ENCODE measurements around the gene CCL18.
"Not testable (repeated sequence)": the region's sequence is repeated elsewhere in the genome, so short reads cannot be mapped to it uniquely, and the experiment has no call there.

Gene CCL18, protein sequence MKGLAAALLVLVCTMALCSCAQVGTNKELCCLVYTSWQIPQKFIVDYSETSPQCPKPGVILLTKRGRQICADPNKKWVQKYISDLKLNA

DNA sequence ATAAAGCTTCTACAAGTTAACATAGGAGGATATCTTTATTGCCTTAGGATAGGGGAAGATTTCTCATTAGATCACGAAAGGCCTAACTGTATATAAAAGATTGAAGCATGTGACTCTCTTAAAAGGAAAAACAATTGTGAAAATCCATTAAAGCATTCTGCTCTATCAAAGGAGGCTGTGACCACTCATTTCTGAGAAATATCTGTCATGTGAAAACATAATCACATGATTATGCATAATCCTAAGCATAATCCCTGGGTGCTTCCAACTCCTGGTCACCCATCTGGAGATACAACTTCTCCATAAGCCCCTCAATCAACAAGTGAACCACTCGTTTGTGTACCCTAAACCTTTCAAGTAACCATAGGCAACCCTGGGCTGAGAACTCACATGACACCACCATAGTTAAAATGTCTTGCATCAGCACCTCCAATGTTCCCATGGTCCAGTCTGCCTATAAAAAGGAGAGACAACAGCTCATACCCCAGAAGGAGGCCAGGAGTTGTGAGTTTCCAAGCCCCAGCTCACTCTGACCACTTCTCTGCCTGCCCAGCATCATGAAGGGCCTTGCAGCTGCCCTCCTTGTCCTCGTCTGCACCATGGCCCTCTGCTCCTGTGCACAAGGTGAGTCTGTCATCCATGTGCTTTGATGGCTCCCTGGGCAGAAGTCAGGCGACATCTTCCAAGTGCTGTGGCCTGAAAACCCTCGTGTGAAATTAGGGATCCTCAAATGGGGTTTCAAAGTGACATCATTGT, at the start of gene CCL18:
CCL18 (plus strand) TSS at position 487 of the 756 bp plus-strand sequence; CDS start at position 558, 71 bp downstream.
- in situ Hi-C loops (cut with HindIII; ENCODE audit: low sequenced_read_pairs) = no loop called here

DNA sequence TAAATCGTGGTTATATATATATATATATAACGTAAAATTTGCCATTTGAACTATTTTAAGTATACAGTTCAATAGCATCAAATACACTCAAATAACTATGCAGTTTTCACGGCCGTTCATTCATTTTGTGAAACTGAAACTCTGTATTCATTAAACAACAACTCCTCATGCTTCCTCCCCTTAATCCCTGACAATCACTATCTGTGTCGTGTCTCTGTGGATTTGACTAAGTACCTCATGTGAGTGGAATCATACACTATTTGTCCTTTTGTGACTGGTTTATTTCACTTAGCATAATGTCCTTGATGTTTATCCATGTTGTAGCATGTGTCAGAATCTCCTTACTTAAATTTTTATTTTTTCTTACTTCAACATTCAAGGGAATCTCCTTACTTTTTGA, 49.1 kb upstream of the CCL18 start:
- in situ Hi-C loops (cut with HindIII; ENCODE audit: low sequenced_read_pairs) = no loop called here

DNA sequence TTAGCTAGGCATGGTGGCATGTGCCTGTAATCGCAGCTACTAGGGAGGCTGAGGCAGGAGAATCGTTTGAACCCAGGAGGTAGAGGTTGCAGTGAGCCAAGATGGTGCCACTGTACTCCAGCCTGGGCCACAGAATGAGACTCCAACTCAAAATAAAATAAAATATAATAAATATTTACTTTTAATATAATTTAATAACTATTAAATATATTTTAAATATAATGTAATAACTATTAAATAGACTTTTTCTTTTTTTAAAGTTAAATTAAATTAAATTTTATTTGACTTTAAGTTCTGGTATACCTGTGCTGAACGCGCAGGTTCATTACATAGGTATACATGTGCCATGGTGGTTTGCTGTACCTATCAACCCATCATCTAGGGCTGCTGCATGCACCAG, 48.2 kb upstream of the CCL18 start:
- in situ Hi-C loops (cut with HindIII; ENCODE audit: low sequenced_read_pairs) = not testable (repeated sequence)

DNA sequence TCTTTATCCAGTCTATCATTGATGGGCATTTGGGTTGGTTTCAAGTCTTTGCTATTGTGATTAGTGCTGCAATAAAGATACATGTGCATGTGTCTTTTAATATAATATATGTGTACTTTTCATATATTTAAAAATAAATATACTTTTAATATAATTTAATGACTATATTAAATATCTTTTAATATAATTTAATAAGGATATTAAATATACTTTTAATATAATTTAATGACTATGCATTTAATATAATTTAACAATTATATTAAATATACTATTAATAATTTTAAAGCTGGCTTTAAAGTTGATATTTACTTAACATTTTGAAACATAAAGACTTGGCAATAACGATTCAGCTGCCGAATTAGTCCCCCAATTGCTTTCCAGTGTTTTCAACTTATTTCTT, 47.5 kb upstream of the CCL18 start:
- in situ Hi-C loops (cut with HindIII; ENCODE audit: low sequenced_read_pairs) = no loop called here

DNA sequence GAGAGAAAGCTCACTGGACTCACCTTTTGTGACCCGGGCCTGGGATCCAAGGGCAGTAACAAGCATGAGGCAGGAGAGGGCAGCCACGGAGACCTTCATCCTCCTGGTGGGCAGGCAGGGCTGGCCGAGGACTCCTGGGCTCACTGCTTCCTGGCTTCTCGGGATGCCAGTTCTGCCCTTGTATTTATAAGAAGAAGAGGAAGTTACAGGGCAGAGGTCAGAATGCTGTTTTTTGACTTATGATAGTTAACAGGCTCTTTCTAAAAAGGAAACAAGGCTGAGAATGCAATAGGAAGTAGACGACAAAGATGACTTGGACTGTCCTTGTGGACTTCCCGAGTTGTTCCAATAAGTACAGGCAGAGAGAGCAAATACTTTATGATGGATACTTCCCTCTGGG, 46.3 kb upstream of the CCL18 start, which contains the start of gene CCL23:
CCL23 (minus strand) TSS at position 174 of the 400 bp plus-strand sequence; CDS start at position 99, 75 bp downstream.
- in situ Hi-C loops (cut with HindIII; ENCODE audit: low sequenced_read_pairs) = no loop called here

DNA sequence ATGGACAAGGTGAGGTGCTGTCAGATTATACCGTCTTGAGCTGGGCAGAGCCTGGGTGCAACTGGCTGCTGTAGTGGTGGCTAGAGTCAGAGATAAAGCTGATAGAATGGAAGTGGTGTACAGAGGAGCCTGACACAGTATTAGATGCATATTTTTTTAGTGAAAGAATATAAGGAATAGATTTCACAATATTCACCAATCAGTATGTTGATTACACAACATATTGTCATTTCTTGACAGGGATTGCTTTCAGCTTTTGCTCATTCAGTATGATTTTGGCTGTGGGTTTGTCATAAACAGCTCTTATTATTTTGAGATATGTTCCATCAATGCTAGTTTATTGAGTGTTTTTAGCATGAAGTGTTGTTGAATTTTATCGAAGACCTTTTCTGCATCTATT, 44.6 kb upstream of the CCL18 start:
- in situ Hi-C loops (cut with HindIII; ENCODE audit: low sequenced_read_pairs) = no loop called here

DNA sequence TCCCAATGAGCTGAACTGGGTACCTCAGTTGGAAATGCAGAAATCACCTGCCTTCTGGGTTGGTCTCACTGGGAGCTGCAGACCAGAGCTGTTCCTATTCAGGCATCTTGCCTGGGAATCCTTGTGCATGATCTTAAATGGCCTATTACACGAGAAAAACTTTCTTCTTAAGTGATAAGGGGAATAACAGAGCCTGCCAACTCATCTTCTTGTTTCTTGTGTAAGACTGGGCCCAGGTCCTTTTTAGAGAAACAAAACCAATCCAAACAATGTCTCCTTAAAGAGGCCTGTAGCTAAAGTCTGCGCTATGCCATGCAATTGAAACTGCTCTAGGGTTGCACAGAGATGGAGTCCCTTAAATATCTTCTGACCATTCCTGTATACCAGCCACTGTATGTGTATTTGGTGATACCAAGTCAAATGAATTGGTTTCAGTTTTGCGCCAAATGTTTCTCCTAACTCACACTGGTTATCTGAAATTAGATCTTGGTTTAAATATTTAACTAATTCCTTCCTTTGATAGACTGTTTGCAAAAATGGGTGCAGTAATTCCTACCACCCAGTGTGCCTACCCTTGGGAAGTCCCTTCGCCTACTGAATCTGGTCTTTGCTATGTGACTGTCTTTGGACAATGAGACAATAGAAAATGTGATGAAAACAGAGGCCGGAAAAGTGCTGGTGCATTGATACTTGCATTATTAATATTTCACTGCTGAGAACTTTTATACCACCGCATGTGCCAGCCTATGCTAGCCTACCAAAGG, 39.8 kb upstream of the CCL18 start:
- in situ Hi-C loops (cut with HindIII; ENCODE audit: low sequenced_read_pairs) = no loop called here

DNA sequence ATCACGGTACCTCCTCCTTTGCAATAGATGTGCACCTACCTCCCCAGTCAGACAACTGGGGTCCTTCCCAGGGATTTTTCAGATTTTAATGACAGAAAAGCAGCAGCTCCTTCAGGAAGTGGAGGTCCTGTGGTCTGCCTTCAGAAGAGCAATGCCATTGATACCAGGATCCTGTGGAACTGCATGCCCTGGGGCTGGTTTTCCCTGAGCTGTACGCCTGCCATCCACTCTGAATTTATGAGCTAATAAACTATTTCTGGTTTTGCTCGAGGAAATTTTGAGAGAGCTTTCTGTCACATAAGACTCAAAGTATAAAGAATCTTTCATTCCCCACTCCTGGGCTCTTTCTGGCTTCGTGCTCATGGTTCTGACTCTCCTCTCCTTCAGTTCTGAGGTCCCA, 36.3 kb upstream of the CCL18 start:
- in situ Hi-C loops (cut with HindIII; ENCODE audit: low sequenced_read_pairs) = no loop called here

DNA sequence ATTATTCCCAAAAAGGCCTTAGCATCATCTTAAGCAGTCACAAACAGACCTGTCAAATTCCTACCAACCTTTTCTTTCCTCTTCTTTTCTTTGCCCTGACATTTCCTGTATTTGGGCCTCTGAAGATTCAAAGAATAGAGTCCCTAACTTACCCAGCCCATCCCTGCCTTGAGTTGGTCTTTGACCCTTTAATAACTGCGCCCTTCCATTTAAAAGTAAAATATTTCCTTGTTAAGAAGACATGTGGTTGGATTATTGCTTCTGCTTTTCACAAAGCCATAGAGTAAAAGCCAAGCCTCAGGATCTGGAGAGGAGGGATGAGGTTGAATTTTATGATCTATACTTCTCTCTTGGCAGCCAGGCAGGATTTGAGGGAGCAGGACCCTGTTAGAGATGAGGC, 33.1 kb upstream of the CCL18 start:
- in situ Hi-C loops (cut with HindIII; ENCODE audit: low sequenced_read_pairs) = no loop called here

DNA sequence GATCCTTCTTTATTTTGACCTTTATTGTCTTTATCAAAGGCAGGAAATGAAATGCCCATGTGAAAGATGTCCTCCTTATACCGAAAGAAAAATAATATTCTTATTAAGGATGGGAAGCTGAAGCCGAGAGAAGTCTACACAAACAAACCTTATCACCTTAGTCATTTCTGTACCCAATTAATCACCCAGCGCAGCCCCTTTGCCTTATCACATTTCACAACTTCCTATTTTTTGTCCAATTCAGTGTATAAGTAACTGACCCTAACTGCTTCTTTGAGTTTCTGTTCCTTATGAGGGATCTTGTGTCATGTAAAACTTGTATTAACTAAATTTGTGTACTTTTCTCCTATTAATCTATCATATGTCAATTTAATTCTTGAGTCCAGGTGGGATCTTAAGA, 29.9 kb upstream of the CCL18 start:
- in situ Hi-C loops (cut with HindIII; ENCODE audit: low sequenced_read_pairs) = no loop called here

DNA sequence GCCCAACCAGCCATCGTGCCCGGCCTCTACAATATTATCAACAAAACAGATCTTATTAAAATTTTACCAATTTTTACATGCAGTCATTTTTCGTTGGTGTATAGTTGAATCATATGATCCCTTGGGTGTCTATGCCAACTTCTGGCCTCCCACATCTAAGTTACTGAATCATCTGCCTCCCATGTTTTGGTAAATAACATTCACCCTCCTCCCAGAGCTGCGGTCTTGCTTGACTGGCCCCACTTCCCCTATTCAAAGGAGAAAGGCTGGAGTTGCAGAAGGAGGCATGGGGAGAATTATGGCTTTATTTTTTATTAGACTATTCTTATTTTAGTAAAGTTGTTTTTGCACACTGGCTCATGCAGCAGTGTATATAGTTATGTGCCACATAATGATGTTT, 27.8 kb upstream of the CCL18 start:
- in situ Hi-C loops (cut with HindIII; ENCODE audit: low sequenced_read_pairs) = no loop called here

DNA sequence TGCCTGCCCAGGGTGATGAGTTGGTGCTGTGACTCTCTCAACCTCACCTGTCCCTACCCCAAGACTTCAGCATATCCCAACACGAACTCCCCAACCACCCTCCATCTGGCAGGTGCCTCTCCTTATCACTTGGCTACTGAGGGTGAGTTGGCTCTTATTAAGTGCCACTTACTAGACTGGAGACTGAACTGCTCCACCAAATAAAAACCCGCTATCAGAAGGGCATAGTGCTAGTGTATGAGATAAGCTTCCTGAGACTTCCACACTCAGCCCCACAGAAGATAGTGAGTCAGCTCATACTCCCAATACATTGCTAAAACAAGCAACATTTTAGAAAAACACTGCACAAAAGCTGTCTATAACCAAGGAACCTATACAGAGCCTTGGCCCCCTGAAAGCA, 16.0 kb upstream of the CCL18 start:
- in situ Hi-C loops (cut with HindIII; ENCODE audit: low sequenced_read_pairs) = no loop called here

DNA sequence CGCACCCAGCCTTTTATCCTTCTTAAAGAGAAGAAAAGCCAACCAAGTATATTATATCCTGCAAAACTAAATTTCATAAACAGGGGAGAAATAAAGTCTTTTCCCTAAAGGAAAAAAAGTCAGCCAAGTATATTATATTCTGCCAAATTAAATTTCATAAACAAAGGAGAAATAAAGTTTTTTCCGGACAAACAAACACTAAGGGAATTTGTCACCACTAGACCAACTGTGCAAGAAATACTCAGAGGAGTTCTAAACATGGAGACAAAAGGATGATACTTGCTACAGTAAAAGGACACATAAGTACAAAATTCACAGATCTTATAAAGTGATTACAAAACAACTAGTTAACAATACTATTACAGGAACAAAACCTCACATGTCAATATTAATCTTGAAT, 14.4 kb upstream of the CCL18 start:
- in situ Hi-C loops (cut with HindIII; ENCODE audit: low sequenced_read_pairs) = no loop called here

DNA sequence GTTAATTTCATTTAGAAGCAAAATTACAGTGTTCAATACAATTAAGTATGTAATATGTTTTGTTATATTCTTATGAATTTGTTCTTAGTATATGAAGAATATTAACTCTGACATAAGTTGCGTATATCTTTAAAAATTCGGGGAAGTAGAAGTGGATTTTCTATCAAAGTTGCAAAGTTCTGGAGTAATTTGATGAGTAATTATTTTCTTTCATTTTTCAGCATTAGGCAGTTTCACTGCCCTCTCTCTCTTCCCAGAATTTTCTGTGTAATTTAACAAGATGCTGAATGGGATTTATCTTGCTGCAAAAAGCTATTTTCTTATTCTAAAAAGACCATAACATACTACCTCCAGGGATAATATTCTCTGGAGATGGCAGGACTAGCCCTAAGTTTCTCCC, 8.9 kb upstream of the CCL18 start:
- in situ Hi-C loops (cut with HindIII; ENCODE audit: low sequenced_read_pairs) = no loop called here

DNA sequence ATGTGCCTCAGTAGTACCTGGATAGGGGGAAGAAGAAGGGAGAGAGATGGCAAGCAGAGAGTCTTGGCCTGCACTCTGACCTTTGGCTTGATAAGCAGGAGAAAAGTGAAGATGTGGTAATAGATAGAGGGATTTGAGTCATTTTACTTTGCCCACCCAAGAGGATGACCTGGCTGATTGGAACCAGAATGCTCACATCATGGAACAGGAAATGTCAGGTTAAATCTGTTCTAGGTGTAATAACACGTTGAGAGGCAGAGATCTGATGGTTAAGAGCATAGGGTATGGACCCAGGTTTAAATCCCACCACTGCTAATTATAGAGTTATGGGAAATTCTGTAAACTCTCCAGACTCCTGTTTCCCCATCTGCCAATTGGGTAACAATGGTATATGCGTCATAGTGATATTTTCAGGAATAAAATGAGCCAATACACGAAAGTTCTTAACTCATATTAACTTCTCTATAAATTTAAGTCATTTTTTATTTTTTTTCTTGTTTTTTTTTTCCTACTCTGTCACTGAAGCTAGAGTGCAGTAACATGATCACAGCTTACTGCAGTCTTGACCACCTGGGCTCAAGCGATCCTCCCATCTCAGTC, 8.1 kb upstream of the CCL18 start:
- in situ Hi-C loops (cut with HindIII; ENCODE audit: low sequenced_read_pairs) = no loop called here

DNA sequence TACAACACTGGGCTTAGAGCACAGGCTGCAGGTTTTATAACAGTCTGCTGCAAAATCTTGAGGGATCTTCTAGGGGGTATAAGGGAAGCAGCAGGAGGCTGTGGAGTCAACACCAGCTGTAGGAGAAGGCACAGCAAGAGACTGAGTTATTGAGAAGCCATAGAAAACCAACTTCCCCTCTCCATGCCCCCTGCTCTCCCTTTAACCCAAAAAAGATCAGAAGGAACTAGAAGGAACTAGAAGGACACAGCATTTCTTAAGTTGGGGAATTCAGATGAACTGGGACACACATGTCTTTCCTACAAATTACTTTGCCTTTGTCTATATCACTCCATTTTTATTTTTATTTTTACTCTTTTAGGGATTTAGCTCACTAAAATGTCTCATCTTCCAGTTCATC, 6.2 kb upstream of the CCL18 start:
- in situ Hi-C loops (cut with HindIII; ENCODE audit: low sequenced_read_pairs) = no loop called here

DNA sequence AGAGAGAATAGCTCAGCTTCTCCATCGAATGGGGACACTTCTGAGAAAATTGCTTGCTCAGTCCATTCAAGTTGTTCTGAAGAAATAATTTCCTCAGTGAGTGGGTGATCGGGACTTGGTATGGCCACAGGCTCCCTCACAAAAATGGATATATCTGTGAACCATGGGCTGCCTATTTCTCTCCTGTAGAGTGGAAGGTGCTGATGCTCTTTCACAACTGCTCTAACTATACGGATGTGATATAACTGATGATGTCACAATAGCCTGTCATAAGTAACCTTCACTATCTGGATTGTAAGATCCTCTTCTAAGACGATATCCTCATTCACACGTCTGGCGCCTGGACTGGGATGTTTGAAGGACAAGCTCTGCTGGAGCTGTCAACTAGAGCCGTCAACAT, 4.7 kb upstream of the CCL18 start:
- in situ Hi-C loops (cut with HindIII; ENCODE audit: low sequenced_read_pairs) = no loop called here

DNA sequence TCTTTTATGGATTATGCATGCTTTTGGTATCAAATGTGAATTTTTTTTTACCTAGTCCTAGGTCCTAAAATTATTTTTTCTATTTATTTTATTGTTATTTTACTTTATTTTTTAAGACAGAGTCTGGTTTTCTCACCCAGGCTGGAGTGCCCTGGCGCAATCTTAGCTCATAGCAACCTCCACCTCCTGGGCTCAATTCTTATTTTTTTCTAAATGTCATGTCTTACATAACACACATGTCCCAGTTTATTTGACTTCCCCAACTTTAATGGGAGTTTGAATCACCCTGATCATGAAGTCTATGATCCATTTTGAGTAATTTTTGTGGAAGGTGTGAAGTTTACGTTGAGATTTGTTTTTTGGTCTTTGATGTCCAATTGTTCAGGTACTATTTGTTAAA, 3.3 kb upstream of the CCL18 start:
- in situ Hi-C loops (cut with HindIII; ENCODE audit: low sequenced_read_pairs) = no loop called here

DNA sequence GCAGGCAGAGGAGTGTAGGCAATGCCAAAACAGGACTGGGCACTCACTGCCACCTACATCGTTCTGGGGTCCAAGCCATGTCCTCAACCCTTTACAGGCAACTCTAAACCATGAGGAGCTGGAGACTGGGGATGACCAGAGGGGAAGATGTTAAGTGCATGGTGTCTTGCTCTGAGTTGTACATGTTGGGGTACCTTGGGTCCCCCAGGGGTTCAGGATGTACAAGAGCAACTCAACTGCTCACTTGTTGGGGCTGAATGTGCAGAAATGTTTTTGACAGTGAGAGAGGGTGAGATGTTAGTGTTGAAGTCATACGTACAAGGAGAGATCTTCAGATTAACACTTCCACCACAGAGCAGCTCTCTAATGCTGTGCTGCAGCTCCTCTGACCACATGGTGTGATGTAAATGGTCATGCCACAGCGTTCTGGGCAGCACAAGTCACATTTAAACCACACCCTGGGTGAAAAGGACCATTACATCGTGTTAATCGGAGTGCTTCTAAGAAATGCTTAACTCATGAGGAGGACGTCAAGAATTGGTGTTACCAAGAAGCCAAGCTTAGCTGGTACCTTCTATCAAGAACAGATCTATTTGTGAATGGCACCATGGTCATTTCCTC, 2.4 kb downstream of the CCL18 start:
- in situ Hi-C loops (cut with HindIII; ENCODE audit: low sequenced_read_pairs) = no loop called here

DNA sequence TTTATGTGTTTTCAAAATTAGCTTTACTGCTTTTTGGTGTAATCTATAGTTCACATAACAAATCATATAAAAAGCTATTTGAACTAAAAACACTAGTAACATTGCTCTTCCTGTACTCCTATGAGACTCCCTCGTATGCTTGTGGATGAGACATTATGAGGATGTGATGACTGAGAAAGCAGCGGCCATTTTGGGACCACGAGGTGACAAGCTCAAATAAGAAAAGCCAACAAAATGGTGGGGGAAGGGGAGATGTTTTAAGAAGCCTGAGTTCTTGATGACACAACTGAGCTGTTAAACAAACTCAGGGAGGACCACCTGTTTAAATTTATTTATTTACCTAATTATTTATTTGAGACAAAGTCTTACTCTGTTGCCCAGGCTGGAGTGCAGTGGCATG, 4.5 kb downstream of the CCL18 start:
- in situ Hi-C loops (cut with HindIII; ENCODE audit: low sequenced_read_pairs) = no loop called here

DNA sequence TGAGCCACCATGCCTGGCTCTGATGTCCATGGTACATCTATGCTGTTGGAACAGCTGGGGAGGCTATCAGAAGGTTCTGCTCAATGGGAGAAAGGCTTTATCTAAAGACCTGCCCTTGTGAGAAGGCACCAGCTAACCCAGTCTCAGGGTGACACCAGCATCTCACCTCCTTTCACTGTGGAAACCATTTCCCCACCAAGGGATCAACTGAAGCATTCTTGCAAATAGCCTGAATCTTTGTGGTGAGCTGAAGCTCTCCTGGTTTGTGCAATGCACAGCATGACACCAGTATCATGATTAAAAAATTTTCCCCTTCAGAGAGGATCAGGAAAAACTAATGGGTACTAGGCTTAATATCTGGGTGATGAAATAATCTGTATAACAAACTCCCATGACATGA, 5.1 kb downstream of the CCL18 start:
- in situ Hi-C loops (cut with HindIII; ENCODE audit: low sequenced_read_pairs) = no loop called here
